ENCODE data around the gene AP1M1.

GRCh38 chr19:16252459-16253205, 54.9 kb downstream of the AP1M1 start:
- TF ChIP-seq CTCF (IDR thresholded peaks at IDR 0.05), result no peak
- no peak for TF ChIP-seq POLR2A (IDR thresholded peaks at IDR 0.05)

Data from heart left ventricle (tissue), 13 donors.